GM12878 (cell line): ENCODE measurements around the gene STEAP2.

Experiments
- MAX ChIP-seq: IDR thresholded peaks from 2 replicates; pipeline ENCODE4 v1.6.1; 2012; ENCODE audit warnings: low read depth, low read length, improper control_type of control experiment
- POLR2A ChIP-seq: IDR thresholded peaks from 2 replicates; pipeline ENCODE4 v1.6.1; 2011; ENCODE audit warnings: low read depth, mild to moderate bottlenecking, low read length
- POLR2AphosphoS5 ChIP-seq: IDR thresholded peaks from 2 replicates; pipeline ENCODE4 v1.6.1; 2011; ENCODE audit warnings: mild to moderate bottlenecking, low read length, inconsistent platforms
- TAF1 ChIP-seq: IDR thresholded peaks from 2 replicates; pipeline ENCODE4 v1.6.1; 2011; ENCODE audit warnings: mild to moderate bottlenecking, low read depth, low read length, borderline replicate concordance
- ZNF207 ChIP-seq: fragments of 450-650 bp; IDR thresholded peaks from 2 replicates; pipeline ENCODE4 v1.6.1; 2014; ENCODE audit warnings: antibody characterized with exemption, mild to moderate bottlenecking, borderline replicate concordance

- no peak for TF ChIP-seq ZNF207
- no peak for TF ChIP-seq MAX
- no peak for TF ChIP-seq TAF1
- TF ChIP-seq POLR2A = no peak
- TF ChIP-seq POLR2AphosphoS5 = no peak
Observed at GRCh38 chr7:90167361-90167760, 44.2 kb upstream of the STEAP2 start.
